Hepatocyte (in vitro differentiated cells): ENCODE results near the gene LINC01488.

Experiments
- EZH2 ChIP-seq: fragments of 200-600 bp; sonication (generic); IDR thresholded peaks from 2 replicates; pipeline ENCODE4 v1.6.1; 2016; ENCODE audit warnings: antibody characterized with exemption, mild to moderate bottlenecking, borderline replicate concordance
- TF ChIP-seq, protein P1 (sequence below): fragments of 200-600 bp; sonication (generic); IDR thresholded peaks from 2 replicates; pipeline ENCODE4 v1.5.1; 2016; ENCODE audit warnings: antibody characterized with exemption, mild to moderate bottlenecking; ENCODE audit not compliant: poor library complexity

DNA sequence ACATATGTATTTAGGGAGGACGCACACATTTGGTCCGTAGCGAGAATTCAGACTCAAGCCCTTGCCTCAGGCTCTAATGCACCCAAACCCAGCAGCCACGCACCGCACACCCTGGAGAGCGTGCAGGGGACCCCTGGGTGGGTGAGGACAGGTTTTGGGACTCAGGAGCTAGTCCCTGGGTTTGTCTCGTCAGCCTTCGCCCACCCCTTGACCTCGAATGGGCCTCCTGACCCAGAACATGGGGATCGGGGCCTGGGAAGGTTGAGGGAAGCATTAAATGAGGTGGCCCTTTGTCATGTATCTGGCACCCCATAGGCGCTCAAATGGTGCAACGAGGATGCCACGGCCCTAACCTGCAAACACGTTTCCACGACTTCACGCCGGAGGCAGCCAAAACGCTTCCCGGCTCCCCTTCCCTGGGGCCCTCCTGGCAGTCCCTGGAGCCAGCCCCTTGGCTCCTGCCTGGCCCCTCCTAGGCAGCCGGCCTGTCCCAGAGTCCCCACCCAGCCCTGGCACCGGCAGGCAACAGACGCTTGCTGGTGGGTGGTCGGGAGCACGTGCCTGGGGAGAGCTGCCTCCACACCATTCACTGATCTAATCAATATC lies 5.5 kb upstream of the LINC01488 start:
- TF ChIP-seq, protein P1, sequence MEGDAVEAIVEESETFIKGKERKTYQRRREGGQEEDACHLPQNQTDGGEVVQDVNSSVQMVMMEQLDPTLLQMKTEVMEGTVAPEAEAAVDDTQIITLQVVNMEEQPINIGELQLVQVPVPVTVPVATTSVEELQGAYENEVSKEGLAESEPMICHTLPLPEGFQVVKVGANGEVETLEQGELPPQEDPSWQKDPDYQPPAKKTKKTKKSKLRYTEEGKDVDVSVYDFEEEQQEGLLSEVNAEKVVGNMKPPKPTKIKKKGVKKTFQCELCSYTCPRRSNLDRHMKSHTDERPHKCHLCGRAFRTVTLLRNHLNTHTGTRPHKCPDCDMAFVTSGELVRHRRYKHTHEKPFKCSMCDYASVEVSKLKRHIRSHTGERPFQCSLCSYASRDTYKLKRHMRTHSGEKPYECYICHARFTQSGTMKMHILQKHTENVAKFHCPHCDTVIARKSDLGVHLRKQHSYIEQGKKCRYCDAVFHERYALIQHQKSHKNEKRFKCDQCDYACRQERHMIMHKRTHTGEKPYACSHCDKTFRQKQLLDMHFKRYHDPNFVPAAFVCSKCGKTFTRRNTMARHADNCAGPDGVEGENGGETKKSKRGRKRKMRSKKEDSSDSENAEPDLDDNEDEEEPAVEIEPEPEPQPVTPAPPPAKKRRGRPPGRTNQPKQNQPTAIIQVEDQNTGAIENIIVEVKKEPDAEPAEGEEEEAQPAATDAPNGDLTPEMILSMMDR = no peak
- no peak for TF ChIP-seq EZH2
